ENCODE measurements around the gene CNOT6L. TPM values are rescaled to one million over a fixed set of nuclear protein-coding genes. Genes with fewer than 3 reads are reported as not detected.

Gene CNOT6L
- total and polyA plus RNA-seq, 4 donors = 4.4 to 17.7 (median 10.5) TPM

GRCh38 chr4:77758804-77759203 lies 60.4 kb downstream of the CNOT6L start:
- TF ChIP-seq HNF4G (IDR thresholded peaks at IDR 0.05) = no peak
- 97% methylated on average over 1 of the region's 1 CpG for WGBS
- Histone ChIP-seq H3K36me3 (ENCODE audit: control insufficient read depth in 4 of 4, insufficient read depth in 3 of 4, low read depth in 1 of 4, low read length in 3 of 4) (peaks cover 1 to 13% (median 9%) of the 10 kb centered on the region in 4 donors), H3K4me1 (ENCODE audit: control insufficient read depth in 4 of 4, insufficient read depth in 4 of 4, low read length in 3 of 4) (no peaks in the 10 kb centered on the region), H3K9me3 (ENCODE audit: control insufficient read depth in 4 of 4, low read length in 3 of 4) (peaks cover 0 to 12% (median 3%) of the 10 kb centered on the region in 4 donors), H3K27me3 (ENCODE audit: control insufficient read depth in 4 of 4, insufficient read depth in 4 of 4, low read length in 3 of 4) (no peaks in the 10 kb centered on the region), H3K9ac (ENCODE audit: low read depth in 1 of 2, low read length in 2 of 2) (no peak overlapping the region), H3K27ac (ENCODE audit: low read depth in 1 of 2, low read length in 2 of 2) (no peak overlapping the region), H3K4me3 (ENCODE audit: low read depth in 1 of 3, low read length in 3 of 3) (no peak overlapping the region)
- no peak for DNase-seq (ENCODE audit: low spot score)

DNA sequence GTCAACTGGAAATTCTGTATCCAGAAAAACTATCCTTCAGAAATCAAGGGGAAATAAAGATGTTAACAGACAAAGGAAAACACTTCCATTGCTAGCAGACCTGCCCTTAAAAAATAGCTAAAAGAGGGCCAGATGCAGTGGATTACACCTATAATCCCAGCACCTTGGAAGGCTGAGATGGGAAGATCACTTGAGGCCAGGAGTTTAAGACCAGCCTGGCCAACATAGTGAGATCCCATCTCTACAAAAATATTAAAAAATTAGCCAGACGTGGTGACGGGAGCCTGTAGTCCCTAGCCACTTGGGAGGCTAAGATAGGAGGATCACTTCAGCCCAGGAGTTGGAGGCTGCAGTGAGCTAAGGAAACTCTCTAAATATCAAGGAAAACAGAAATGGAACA lies 67.4 kb downstream of the CNOT6L start:
- Histone ChIP-seq H3K4me1 (ENCODE audit: control insufficient read depth in 4 of 4, insufficient read depth in 4 of 4, low read length in 3 of 4) (peaks cover 0 to 4% (median 0%) of the 10 kb centered on the region in 4 donors), H3K9me3 (ENCODE audit: control insufficient read depth in 4 of 4, low read length in 3 of 4) (no peaks in the 10 kb centered on the region), H3K4me3 (ENCODE audit: low read depth in 1 of 3, low read length in 3 of 3) (no peak overlapping the region), H3K27ac (ENCODE audit: low read depth in 1 of 2, low read length in 2 of 2) (no peak overlapping the region), H3K27me3 (ENCODE audit: control insufficient read depth in 4 of 4, insufficient read depth in 4 of 4, low read length in 3 of 4) (no peaks in the 10 kb centered on the region), H3K9ac (ENCODE audit: low read depth in 1 of 2, low read length in 2 of 2) (no peak overlapping the region), H3K36me3 (ENCODE audit: control insufficient read depth in 4 of 4, insufficient read depth in 3 of 4, low read depth in 1 of 4, low read length in 3 of 4) (peaks cover 1 to 10% (median 7%) of the 10 kb centered on the region in 4 donors)
- TF ChIP-seq HNF4A (conservative IDR thresholded peaks at IDR 0.05) = no peak
- no peak for TF ChIP-seq SP1 (IDR thresholded peaks at IDR 0.05)
- no peak for TF ChIP-seq RAD21 (IDR thresholded peaks at IDR 0.05)
- no peak for TF ChIP-seq ATF3 (IDR thresholded peaks at IDR 0.05)
- TF ChIP-seq FOXA1 (IDR thresholded peaks at IDR 0.05) = no peak
- TF ChIP-seq CTCF (IDR thresholded peaks at IDR 0.05; ENCODE audit: low read depth, low read length, missing input control) = no peak
- TF ChIP-seq JUND (IDR thresholded peaks at IDR 0.05) = no peak
- TF ChIP-seq FOXA2 (IDR thresholded peaks at IDR 0.05) = no peak
- no peak for TF ChIP-seq RXRA (IDR thresholded peaks at IDR 0.05)
- no peak for TF ChIP-seq YY1 (IDR thresholded peaks at IDR 0.05)
- TF ChIP-seq HNF4G (IDR thresholded peaks at IDR 0.05) = no peak
- no peak for TF ChIP-seq GABPA (IDR thresholded peaks at IDR 0.05 in 1 of 2, conservative IDR thresholded peaks at IDR 0.05 in 1 of 2)
- TF ChIP-seq MAX (IDR thresholded peaks at IDR 0.05) = no peak
- no peak for TF ChIP-seq EGR1 (IDR thresholded peaks at IDR 0.05; ENCODE audit: low read depth in 2 of 2)
- no peak for TF ChIP-seq REST (IDR thresholded peaks at IDR 0.05)
- TF ChIP-seq, protein P1, sequence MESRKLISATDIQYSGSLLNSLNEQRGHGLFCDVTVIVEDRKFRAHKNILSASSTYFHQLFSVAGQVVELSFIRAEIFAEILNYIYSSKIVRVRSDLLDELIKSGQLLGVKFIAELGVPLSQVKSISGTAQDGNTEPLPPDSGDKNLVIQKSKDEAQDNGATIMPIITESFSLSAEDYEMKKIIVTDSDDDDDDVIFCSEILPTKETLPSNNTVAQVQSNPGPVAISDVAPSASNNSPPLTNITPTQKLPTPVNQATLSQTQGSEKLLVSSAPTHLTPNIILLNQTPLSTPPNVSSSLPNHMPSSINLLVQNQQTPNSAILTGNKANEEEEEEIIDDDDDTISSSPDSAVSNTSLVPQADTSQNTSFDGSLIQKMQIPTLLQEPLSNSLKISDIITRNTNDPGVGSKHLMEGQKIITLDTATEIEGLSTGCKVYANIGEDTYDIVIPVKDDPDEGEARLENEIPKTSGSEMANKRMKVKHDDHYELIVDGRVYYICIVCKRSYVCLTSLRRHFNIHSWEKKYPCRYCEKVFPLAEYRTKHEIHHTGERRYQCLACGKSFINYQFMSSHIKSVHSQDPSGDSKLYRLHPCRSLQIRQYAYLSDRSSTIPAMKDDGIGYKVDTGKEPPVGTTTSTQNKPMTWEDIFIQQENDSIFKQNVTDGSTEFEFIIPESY (IDR thresholded peaks at IDR 0.05) = no peak
- TF ChIP-seq TAF1 (conservative IDR thresholded peaks at IDR 0.05) = no peak
- no peak for TF ChIP-seq NR2F2 (IDR thresholded peaks at IDR 0.05)
- 98% methylated on average over 2 of the region's 2 CpGs for WGBS
- no peak for DNase-seq (ENCODE audit: low spot score)

Measured in liver (tissue), 9 donors.